Measurements from ENCODE around the gene SMC2.

SMC2 gene

GRCh38 chr9:104138243-104138868 lies 44.2 kb downstream of the SMC2 start (continued):
- TF ChIP-seq WT1 (tag by site-specific recombination; IDR thresholded peaks at IDR 0.05) (no peak), ZNF169 (tag by site-specific recombination; IDR thresholded peaks at IDR 0.05) (no peak), ZSCAN30 (tag by site-specific recombination; IDR thresholded peaks at IDR 0.05) (no peak), ZNF555 (tag by site-specific recombination; conservative IDR thresholded peaks at IDR 0.05) (no peak), ZNF624 (tag by site-specific recombination; IDR thresholded peaks at IDR 0.05) (no peak), FEZF1 (tag by site-specific recombination; IDR thresholded peaks at IDR 0.05) (no peak), CTCF (tag by site-specific recombination; IDR thresholded peaks at IDR 0.05) (no peak), ZBTB49 (tag by site-specific recombination; IDR thresholded peaks at IDR 0.05; ENCODE audit: low read depth) (no peak), ZNF777 (tag by site-specific recombination; IDR thresholded peaks at IDR 0.05; ENCODE audit: borderline replicate concordance) (no peak), ZNF350 (tag by site-specific recombination; IDR thresholded peaks at IDR 0.05) (no peak)

- no peaks in the 10 kb centered on the region for H3K4me1 ChIP-seq (ENCODE audit: control insufficient read depth, insufficient read depth, low read length)
- H3K27ac ChIP-seq (ENCODE audit: extremely low read depth, low read depth, low read length) = no peak overlapping the region
- CTCF ChIA-PET = no interaction called here
- peaks cover 0 to 46% of the 10 kb centered on the region in 2 experiments; a peak in 1 of 3 replicates for H3K36me3 ChIP-seq (ENCODE audit: control insufficient read depth in 2 of 2, insufficient read depth in 1 of 2, low read length in 2 of 2)
- H3K9me3 ChIP-seq (ENCODE audit: control insufficient read depth, insufficient read depth, low read depth, low read length) = no peaks in the 10 kb centered on the region
- POLR2A ChIA-PET = no interaction called here
- no peak overlapping the region for H3K4me3 ChIP-seq (ENCODE audit: low read depth, low read length)
- no peak for TF ChIP-seq ZNF132 (tag by site-specific recombination; IDR thresholded peaks at IDR 0.05; ENCODE audit: borderline replicate concordance)
- TF ChIP-seq ZNF747 (tag by site-specific recombination; IDR thresholded peaks at IDR 0.05) = no peak
- no peak for TF ChIP-seq ZSCAN4 (tag by site-specific recombination; IDR thresholded peaks at IDR 0.05)
- TF ChIP-seq MEIS1 (CRISPR knock-in tag; IDR thresholded peaks at IDR 0.05; ENCODE audit: borderline replicate concordance) = no peak
- no peak for TF ChIP-seq ZIC2 (tag by site-specific recombination; IDR thresholded peaks at IDR 0.05)
- no peak for TF ChIP-seq ZNF214 (tag by site-specific recombination; IDR thresholded peaks at IDR 0.05; ENCODE audit: borderline replicate concordance)
- no peak for TF ChIP-seq ZNF184 (tag by site-specific recombination; IDR thresholded peaks at IDR 0.05)
- TF ChIP-seq ZNF449 (tag by site-specific recombination; IDR thresholded peaks at IDR 0.05) = no peak
- TF ChIP-seq ZNF433 (tag by site-specific recombination; IDR thresholded peaks at IDR 0.05; ENCODE audit: low read depth) = no peak
- TF ChIP-seq ZNF335 (tag by site-specific recombination; conservative IDR thresholded peaks at IDR 0.05) = no peak
- TF ChIP-seq ZNF239 (tag by site-specific recombination; IDR thresholded peaks at IDR 0.05) = no peak
- no peak for TF ChIP-seq PRDM2 (tag by site-specific recombination; IDR thresholded peaks at IDR 0.05; ENCODE audit: borderline replicate concordance)
- no peak for TF ChIP-seq ZNF664 (tag by site-specific recombination; IDR thresholded peaks at IDR 0.05)
These were observed 48.9 kb downstream of the SMC2 start for GRCh38 chr9:104142799-104143549.
